HCT116 (cell line): ENCODE results near the gene TMEM119. TPM values are rescaled to one million over a fixed set of nuclear protein-coding genes. Genes with fewer than 3 reads are reported as not detected.

Source experiments
- ATAC-seq: fragments of 200-7000 bp; cut with Tn5 transposase; 2 replicates; pipeline ENCODE4 v1.9.1; 2020; ENCODE audit warnings: mild to moderate bottlenecking, moderate library complexity
- BruUV-seq: library from RNA; stranded (reverse); fragments of 400-500 nt; replicated peaks from 2 replicates; lab custom pipeline; 2021; lab: Mats Ljungman, UMichigan
- CTCF ChIA-PET: fragments of 300-600 bp; sonication (Branson Sonifier 250); formaldehyde crosslinking; loops from one replicate; lab custom pipeline; 2021; ENCODE audit warnings: antibody characterized with exemption; lab: Charles Lee
- POLR2A ChIA-PET: fragments of 300-600, 350-600 bp; sonication (Branson Sonifier 250); formaldehyde crosslinking; loops from one replicate; lab custom pipeline; 2021; ENCODE audit warnings: antibody characterized with exemption; lab: Charles Lee
- RAD21 ChIA-PET, 2 experiments: fragments of 300-600 bp; sonication (Branson Sonifier 250); formaldehyde crosslinking; loops; one replicate each; lab custom pipeline; 2023; ENCODE audit warnings: low total read pairs in 2 of 2; ENCODE audit not compliant: uncharacterized antibody in 2 of 2, unreplicated experiment in 2 of 2, low non-redundant PET in 1 of 2; lab: Charles Lee
- DNase-seq: peaks from one replicate; pipeline ENCODE4 v3.0.0-alpha.2; 2010; ENCODE audit warnings: low read depth, low spot score
- H2AFZ ChIP-seq: fragments of 200-600 bp; shearing (Covaris generic), sonication (generic); 2 replicates; pipeline ENCODE4 v1.6.1; 2017; ENCODE audit warnings: low read depth, mixed run types, mixed read lengths, antibody characterized with exemption, low read length; ENCODE audit not compliant: poor library complexity, severe bottlenecking
- H3K27ac ChIP-seq: 2 replicates; pipeline ENCODE4 v1.5.1; 2012; ENCODE audit warnings: low read depth, low read length
- H3K27me3 ChIP-seq: fragments of 200-600 bp; sonication (generic); 2 replicates; pipeline ENCODE4 v1.6.1; 2016; ENCODE audit warnings: mixed run types, low read length, mixed read lengths; ENCODE audit not compliant: insufficient read depth
- H3K36me3 ChIP-seq, 2 experiments: fragments of 200-500 bp in 1 of 2; fragments of 200-600 bp in 1 of 2; sonication (Bioruptor generic) in 1 of 2; sonication (generic) in 1 of 2; 2 replicates each; pipeline versions ENCODE4 v1.5.1 to v1.6.1; 2014 to 2016; ENCODE audit warnings: low read length in 2 of 2, inconsistent platforms in 1 of 2, mixed read lengths in 1 of 2, mixed run types in 1 of 2; ENCODE audit not compliant: insufficient read depth in 2 of 2, control insufficient read depth in 1 of 2
- H3K4me1 ChIP-seq, 2 experiments: fragments of 200-600 bp in 1 of 2; sonication (generic) in 1 of 2; 2 replicates each; pipeline versions ENCODE4 v1.5.1 to v1.6.1; 2012 to 2017; ENCODE audit warnings: low read length in 2 of 2, inconsistent platforms in 1 of 2, mild to moderate bottlenecking in 1 of 2, mixed read lengths in 1 of 2, mixed run types in 1 of 2, moderate library complexity in 1 of 2; ENCODE audit not compliant: insufficient read depth in 2 of 2, control insufficient read depth in 1 of 2
- H3K4me2 ChIP-seq: fragments of 200-600 bp; sonication (generic); 2 replicates; pipeline ENCODE4 v1.6.1; 2017; ENCODE audit warnings: mixed run types, low read length, mixed read lengths
- H3K4me3 ChIP-seq, 2 experiments: fragments of 200-600 bp in 1 of 2; sonication (generic) in 1 of 2; replicated peaks in 1 of 2; 2 replicates each; pipeline ENCODE4 v1.5.1; 2011 to 2016; ENCODE audit warnings: low read length in 2 of 2, control low read depth in 1 of 2, low read depth in 1 of 2, mild to moderate bottlenecking in 1 of 2, mixed read lengths in 1 of 2, mixed run types in 1 of 2
- H3K79me2 ChIP-seq: fragments of 200-600 bp; sonication (generic); 2 replicates; pipeline ENCODE4 v1.6.1; 2017; ENCODE audit warnings: mild to moderate bottlenecking, mixed run types, low read length, moderate library complexity, mixed read lengths; ENCODE audit not compliant: insufficient read depth
- H3K9ac ChIP-seq: fragments of 200-600 bp; sonication (generic); 2 replicates; pipeline ENCODE4 v1.6.1; 2016; ENCODE audit warnings: low read length, mixed read lengths
- H3K9me2 ChIP-seq: fragments of 200-600 bp; sonication (generic), shearing (Covaris generic); 2 replicates; pipeline ENCODE4 v1.6.1; 2017; ENCODE audit warnings: mixed run types, mild to moderate bottlenecking, moderate library complexity; ENCODE audit not compliant: insufficient read depth
- H3K9me3 ChIP-seq, 2 experiments: fragments of 200-500 bp in 1 of 2; fragments of 200-600 bp in 1 of 2; sonication (Bioruptor generic) in 1 of 2; sonication (generic) in 1 of 2; 2 replicates each; pipeline ENCODE4 v1.6.1; 2014 to 2017; ENCODE audit warnings: low read length in 2 of 2, mixed read lengths in 2 of 2, inconsistent platforms in 1 of 2, low read depth in 1 of 2, mild to moderate bottlenecking in 1 of 2, mixed run types in 1 of 2, moderate library complexity in 1 of 2; ENCODE audit not compliant: control insufficient read depth in 1 of 2, insufficient read depth in 1 of 2
- H4K20me1 ChIP-seq: fragments of 200-600 bp; sonication (generic), shearing (Covaris generic); 2 replicates; pipeline ENCODE4 v1.6.1; 2017; ENCODE audit warnings: mixed run types, mild to moderate bottlenecking, moderate library complexity; ENCODE audit not compliant: insufficient read depth
- ATF3 ChIP-seq: IDR thresholded peaks from 2 replicates; pipeline ENCODE4 v1.6.1; 2012
- CEBPB ChIP-seq: IDR thresholded peaks from 2 replicates; pipeline ENCODE4 v1.6.1; 2012; ENCODE audit warnings: low read depth
- ELF1 ChIP-seq: IDR thresholded peaks from 2 replicates; pipeline ENCODE4 v1.6.1; 2012; ENCODE audit warnings: low read depth, borderline replicate concordance
- EZH2 ChIP-seq: fragments of 200-600 bp; sonication (generic); IDR thresholded peaks from 2 replicates; pipeline ENCODE4 v1.6.1; 2017; ENCODE audit warnings: antibody characterized with exemption, mixed run types
- JUND ChIP-seq: IDR thresholded peaks from 2 replicates; pipeline ENCODE4 v1.6.1; 2012
- MAX ChIP-seq: IDR thresholded peaks from 2 replicates; pipeline ENCODE4 v1.6.1; 2012
- POLR2A ChIP-seq: IDR thresholded peaks from 2 replicates; pipeline ENCODE4 v1.7.0; 2011; ENCODE audit warnings: borderline replicate concordance; ENCODE audit not compliant: insufficient read depth, insufficient read length; ENCODE audit errors: extremely low read depth
- RAD21 ChIP-seq: IDR thresholded peaks from 2 replicates; pipeline ENCODE4 v1.6.1; 2012; ENCODE audit warnings: low read depth, mild to moderate bottlenecking
- SP1 ChIP-seq: IDR thresholded peaks from 2 replicates; pipeline ENCODE4 v1.6.1; 2012; ENCODE audit warnings: low read depth
- SRF ChIP-seq: IDR thresholded peaks from 2 replicates; pipeline ENCODE4 v1.6.1; 2012; ENCODE audit warnings: low read depth
- YY1 ChIP-seq: IDR thresholded peaks from 2 replicates; pipeline ENCODE4 v1.6.1; 2011; ENCODE audit warnings: low read length, low read depth, moderate library complexity, mild to moderate bottlenecking; ENCODE audit not compliant: insufficient replicate concordance; ENCODE audit errors: extremely low read depth
- ZFX ChIP-seq: fragments of 450-650 bp; IDR thresholded peaks from 2 replicates; pipeline ENCODE4 v1.6.1; 2017
- ZNF274 ChIP-seq: fragments of 200-500 bp; sonication (Bioruptor generic); IDR thresholded peaks from 2 replicates; pipeline ENCODE4 v1.6.1; 2014; ENCODE audit warnings: mild to moderate bottlenecking, low read depth, low read length, inconsistent platforms
- intact Hi-C: fragments of 100-400 bp; cut with micrococcal nuclease; formaldehyde crosslinking; loops from 2 replicates; pipeline ENCODE4 v1.10.0; 2022
- total RNA-seq: library from RNA; stranded (reverse); gene quantifications from one replicate; pipeline ENCODE4 v1.2.1, GENCODE V29; 2021; ENCODE audit not compliant: unreplicated experiment
- TF ChIP-seq, protein P1 (sequence below): IDR thresholded peaks from 2 replicates; pipeline ENCODE4 v1.6.1; 2012; ENCODE audit warnings: low read depth

Gene TMEM119
- total RNA-seq, 1 experiment from 2014 or later, result not detected

DNA sequence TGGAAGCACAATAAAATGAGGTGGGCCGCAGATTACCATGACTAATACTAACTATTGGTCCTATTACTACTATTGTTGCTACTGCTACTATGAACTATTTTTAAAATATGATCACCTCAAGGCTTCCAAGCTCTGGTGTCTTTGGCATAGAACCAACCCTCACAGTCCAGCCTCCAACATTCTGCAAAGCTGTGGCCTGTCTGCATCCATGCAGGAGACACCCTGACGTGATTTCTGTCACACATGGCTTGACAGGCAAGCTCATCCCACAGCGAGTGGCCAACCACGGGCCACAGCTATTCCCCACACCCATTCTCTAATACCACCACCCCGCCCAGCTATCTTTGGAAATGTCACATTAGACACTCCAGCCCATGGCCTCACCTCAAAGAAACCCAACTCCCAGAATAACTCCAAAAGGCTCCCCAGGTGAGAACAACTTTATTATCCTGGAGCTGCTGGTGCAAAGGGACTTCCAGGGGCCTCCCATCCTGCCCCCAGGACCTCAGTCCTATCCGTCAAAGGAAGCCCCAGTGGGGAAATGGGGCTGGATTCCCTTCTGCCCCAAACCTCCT, 21.1 kb downstream of the TMEM119 start:
- H3K9me2 ChIP-seq, result no peaks in the 10 kb centered on the region
- H3K9me3 ChIP-seq, result no peaks in the 10 kb centered on the region
- CTCF ChIA-PET, result interaction anchor here (0.6 kb wide), 1 partner anchor 305 kb away, joined by 3 read pairs; no protein-coding TSS in a partner anchor
- POLR2A ChIA-PET, result no interaction called here
- intact Hi-C loops, result no loop called here
- no peaks in the 10 kb centered on the region for H3K36me3 ChIP-seq
- H4K20me1 ChIP-seq, result no peaks in the 10 kb centered on the region
- DNase-seq, result no peak
- H3K27ac ChIP-seq, result no peak overlapping the region
- BruUV-seq, result no TSS peak
- H3K4me3 ChIP-seq, result no peak overlapping the region
- no peak overlapping the region for H3K4me2 ChIP-seq
- ATAC-seq, result no peak
- no peak overlapping the region for H2AFZ ChIP-seq
- H3K9ac ChIP-seq, result no peak overlapping the region
- H3K27me3 ChIP-seq, result no peaks in the 10 kb centered on the region
- TF ChIP-seq, protein P1, sequence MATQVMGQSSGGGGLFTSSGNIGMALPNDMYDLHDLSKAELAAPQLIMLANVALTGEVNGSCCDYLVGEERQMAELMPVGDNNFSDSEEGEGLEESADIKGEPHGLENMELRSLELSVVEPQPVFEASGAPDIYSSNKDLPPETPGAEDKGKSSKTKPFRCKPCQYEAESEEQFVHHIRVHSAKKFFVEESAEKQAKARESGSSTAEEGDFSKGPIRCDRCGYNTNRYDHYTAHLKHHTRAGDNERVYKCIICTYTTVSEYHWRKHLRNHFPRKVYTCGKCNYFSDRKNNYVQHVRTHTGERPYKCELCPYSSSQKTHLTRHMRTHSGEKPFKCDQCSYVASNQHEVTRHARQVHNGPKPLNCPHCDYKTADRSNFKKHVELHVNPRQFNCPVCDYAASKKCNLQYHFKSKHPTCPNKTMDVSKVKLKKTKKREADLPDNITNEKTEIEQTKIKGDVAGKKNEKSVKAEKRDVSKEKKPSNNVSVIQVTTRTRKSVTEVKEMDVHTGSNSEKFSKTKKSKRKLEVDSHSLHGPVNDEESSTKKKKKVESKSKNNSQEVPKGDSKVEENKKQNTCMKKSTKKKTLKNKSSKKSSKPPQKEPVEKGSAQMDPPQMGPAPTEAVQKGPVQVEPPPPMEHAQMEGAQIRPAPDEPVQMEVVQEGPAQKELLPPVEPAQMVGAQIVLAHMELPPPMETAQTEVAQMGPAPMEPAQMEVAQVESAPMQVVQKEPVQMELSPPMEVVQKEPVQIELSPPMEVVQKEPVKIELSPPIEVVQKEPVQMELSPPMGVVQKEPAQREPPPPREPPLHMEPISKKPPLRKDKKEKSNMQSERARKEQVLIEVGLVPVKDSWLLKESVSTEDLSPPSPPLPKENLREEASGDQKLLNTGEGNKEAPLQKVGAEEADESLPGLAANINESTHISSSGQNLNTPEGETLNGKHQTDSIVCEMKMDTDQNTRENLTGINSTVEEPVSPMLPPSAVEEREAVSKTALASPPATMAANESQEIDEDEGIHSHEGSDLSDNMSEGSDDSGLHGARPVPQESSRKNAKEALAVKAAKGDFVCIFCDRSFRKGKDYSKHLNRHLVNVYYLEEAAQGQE, result no peak
- TF ChIP-seq SRF (no peak), RAD21 (no peak), ATF3 (no peak), SP1 (no peak), YY1 (no peak), CEBPB (no peak), EZH2 (no peak), ZNF274 (no peak), MAX (no peak), JUND (no peak), ELF1 (no peak), POLR2A (no peak), ZFX (no peak)
- no peaks in the 10 kb centered on the region for H3K4me1 ChIP-seq
- no peaks in the 10 kb centered on the region for H3K79me2 ChIP-seq
- RAD21 ChIA-PET, result no interaction called here
